SIG-M5 (cell line): ENCODE data around the gene R3HDML.
"Not testable (repeated sequence)": the region's sequence is repeated elsewhere in the genome, so short reads cannot be mapped to it uniquely, and the experiment has no call there.

Source experiments
- DNase-seq: peaks from one replicate; lab custom pipeline; 2025; lab: John Stamatoyannopoulos, UW

The R3HDML gene

DNA sequence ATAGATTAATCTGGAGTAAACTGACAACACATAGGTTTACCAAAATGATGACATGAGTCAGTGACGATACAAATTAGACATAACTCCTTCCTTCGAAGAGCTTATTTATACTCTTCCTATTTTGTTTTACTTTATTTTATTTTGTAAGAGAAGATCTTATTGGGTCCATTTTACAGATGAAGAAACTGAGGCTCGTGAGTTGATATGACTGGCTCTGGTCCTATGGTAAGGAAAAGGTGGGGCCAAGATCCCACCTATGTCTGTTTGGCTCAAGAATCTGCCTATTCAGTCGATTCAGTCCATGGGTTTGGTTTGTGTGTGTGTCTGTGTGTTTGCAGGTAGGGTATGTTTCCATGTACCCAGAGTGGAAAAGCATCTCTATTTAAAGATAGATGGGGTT, 8.4 kb upstream of the R3HDML start:
- no peak for DNase-seq

- no peak for DNase-seq
These were observed 5.6 kb upstream of the R3HDML start for GRCh38 chr20:44331201-44331600.

DNA sequence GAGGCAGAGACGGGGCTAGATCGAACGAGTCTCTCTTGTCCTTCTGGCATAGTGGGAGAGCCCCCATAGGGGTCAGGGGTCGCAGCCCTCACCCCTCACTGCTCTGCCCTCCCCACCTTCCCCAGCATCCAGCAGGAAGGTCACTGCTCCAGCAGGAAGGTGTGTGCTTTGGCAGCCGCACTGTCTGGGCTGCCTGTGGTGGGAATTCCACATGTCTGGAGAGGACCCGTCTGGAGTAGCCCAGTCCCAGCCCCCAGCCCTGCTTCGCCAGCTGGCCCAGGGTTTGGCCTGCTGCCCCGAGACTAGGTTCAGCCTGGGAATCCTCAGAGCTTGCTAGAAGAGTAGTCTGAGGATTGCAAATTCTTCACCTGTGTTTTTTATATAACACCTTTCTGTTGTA, 2.5 kb upstream of the R3HDML start:
- no peak for DNase-seq

DNA sequence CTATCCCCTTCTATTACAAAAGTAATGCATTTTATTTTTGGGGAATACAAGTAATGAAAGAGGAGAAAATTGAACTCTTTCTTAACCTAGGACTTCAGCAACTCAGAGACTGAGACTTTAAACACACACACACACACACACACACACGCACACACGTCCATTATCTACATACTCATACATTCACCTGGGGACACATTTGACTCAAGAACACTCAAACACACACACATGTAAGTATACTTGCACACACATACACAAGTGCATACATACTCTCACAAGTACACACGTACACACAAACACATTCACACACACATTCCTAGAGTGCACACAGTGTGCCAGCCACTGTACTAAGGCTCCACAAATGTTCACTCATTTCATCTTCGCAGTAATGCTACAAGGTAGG, 2.1 kb upstream of the R3HDML start:
- DNase-seq = no peak

- no peak for DNase-seq
These were observed 1.2 kb upstream of the R3HDML start for GRCh38 chr20:44335675-44336074.

GRCh38 chr20:44336086-44336485, 757 bp upstream of the R3HDML start:
- no peak for DNase-seq

- DNase-seq = no peak
These were observed 5.4 kb downstream of the R3HDML start for GRCh38 chr20:44342248-44342647.

- DNase-seq = no peak
These were observed 6.4 kb downstream of the R3HDML start for GRCh38 chr20:44343162-44343675.

DNA sequence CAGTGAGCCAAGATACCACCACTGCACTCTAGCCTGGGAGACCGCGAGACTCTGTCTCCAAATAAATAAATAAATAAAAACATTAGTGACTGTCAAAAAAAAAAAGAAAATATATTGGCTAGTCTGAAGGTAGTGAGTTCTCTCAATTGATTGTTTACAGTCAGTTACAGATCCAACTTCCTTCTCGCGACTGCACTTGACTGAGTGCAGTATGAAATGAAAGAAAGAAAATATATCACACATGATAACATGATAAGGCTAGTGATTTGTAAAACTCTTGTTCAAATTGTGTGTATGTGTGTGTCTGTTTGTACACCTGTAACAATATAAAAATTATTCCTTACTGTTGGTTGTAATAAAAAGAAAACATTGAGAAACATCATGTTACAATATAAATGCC, 7.9 kb downstream of the R3HDML start:
- DNase-seq = no peak

- no peak for DNase-seq
These were observed 8.3 kb downstream of the R3HDML start for GRCh38 chr20:44345147-44345546.

DNA sequence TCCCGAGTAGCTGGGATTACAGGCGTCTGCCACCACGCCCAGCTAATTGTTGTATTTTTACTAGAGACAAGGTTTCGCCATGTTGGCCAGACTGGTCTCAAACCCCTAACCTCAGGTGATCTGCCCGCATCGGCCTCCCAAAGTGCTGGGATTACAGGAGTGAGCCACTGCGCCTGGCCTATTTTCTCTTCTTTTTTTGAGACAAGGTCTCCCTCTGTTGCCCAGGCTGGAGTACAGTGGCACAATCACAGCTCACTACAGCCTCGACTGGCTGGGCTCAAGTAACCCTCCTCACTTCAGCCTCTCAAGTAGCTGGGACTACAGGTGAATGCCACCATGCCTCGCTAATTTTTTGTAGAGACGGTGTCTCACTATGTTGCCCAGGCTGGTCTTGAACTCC, 9.1 kb downstream of the R3HDML start:
- DNase-seq = not testable (repeated sequence)

- DNase-seq = no peak
These were observed 11.4 kb downstream of the R3HDML start for GRCh38 chr20:44348168-44348659.

GRCh38 chr20:44349349-44349748, 12.5 kb downstream of the R3HDML start:
- no peak for DNase-seq

- no peak for DNase-seq
These were observed 13.7 kb downstream of the R3HDML start for GRCh38 chr20:44350567-44350966.

- no peak for DNase-seq
These were observed 18.2 kb downstream of the R3HDML start for GRCh38 chr20:44354979-44355497.

DNA sequence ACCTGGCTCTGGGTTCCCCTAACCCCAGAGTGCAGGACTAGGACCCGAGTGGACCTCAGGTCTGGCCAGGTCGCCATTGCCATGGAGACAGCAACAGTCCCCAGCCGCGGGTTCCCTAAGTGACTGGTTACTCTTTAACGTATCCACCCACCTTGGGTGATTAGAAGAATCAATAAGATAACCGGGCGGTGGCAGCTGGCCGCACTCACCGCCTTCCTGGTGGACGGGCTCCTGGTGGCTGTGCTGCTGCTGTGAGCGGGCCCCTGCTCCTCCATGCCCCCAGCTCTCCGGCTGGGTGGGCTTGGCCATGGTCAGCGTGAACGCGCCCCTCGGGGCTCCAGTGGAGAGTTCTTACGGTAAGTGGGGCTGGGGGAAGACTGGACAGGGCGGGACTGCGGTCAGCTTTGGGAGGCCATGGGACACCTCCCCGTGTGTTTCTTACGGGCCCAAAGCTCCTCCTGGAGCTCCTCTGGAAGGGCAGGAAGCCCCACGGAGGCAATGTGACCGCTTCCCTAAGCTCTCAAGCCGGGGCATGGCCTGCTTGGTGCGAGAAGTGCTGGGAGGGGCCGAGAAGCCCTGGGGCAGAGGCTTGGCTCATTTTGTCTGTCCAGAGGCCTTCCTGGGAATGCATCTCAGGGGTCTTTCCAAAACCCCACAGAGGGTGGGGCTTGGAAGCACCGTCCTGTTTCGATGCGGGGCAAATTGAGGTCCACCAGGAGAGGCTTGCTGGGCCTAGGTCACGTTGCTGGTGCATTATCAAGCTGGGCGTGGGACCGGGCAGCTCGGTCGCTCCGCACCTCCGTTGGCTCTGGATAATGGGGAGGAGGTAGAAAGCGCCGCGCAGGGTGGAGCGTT, 18.9 kb downstream of the R3HDML start, which contains the start of gene HNF4A:
Gene HNF4A (plus strand): TSS at position 202 of the 855 bp plus-strand sequence. CDS start 106 bp downstream, at position 308.
- DNase-seq = no peak

DNA sequence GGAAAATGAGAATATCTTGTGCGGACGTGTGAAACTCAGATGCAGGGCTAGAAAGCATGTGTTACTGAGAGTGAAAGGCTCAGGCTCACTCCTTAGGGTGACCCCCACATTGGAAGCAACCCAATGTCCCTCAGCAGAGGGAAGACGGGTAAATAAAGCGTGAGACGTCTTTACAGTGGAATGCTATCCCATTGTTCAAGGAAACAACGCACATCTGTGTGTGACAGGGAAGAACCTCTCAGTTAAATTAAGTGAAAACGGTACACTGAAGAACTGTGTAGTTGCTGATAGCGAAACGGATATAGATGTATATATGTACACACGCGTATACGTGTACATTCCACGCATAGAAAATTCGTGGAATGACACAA, 19.5 kb downstream of the R3HDML start:
- DNase-seq = no peak

DNA sequence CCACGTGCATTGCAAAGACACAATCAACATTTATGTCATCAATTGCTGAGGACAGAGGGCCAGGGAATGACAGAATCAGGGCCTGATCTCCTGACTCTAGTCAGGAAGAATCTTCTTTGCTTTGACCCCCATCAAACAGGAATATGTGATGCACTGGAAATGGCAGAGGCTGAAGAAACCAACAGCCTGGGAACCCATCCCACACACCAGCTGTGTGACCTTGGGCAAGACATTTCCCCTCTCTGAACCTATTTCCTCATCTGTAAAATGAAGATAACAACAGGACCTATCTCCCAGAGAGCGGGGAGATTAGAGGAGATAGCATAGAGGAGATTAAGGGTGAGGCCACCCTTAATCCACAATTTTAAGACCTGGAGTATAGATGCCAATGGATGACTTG, 20.2 kb downstream of the R3HDML start:
- DNase-seq = no peak

DNA sequence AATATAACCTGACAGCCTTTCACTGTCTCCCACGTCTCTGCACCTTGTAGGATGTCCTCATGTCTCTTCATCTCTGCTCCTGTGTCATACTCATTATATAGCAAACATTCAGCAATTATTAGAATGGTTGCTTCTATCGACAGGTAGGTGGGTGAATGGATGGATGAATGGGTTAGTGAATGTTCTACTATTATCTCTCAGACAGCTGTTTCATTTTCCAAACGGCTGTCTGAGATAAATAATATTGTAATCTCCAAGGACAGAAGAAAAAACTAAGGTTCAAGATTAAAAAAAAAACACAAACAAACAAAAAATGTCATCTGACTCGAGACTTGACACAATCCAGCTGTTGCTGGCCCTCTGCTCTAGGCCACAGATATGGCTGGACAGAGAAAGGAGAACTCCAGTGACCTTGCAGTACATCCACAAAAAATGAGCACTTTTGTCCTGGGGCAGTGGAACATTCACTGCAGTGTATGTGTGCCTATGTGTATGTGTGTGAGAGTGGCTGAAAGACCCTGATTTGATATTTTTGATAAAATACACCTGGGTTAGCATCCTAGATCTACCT, 20.8 kb downstream of the R3HDML start:
- no peak for DNase-seq

DNA sequence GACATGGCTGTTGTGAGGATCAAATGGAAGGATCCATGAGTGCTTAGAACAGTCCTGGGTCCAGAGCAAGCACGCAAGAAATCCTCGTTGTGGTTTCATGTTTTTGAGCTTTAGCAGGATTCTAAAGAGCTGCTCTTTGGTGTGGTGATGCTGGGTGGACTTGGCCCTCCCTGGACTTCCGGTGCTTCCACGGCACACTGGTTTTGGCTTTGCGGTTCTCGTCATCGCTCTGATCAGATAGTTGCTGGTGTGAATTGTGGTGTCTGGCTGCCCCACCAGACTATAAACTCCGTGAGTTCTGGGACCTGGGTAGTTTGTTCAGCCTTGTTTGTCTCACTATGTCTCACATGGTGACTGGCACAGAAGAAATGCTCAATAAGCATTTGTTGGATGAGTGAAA, 21.9 kb downstream of the R3HDML start:
- no peak for DNase-seq

GRCh38 chr20:44360221-44360620, 23.4 kb downstream of the R3HDML start:
- no peak for DNase-seq

- DNase-seq = no peak
These were observed 24.2 kb downstream of the R3HDML start for GRCh38 chr20:44361021-44361420.

DNA sequence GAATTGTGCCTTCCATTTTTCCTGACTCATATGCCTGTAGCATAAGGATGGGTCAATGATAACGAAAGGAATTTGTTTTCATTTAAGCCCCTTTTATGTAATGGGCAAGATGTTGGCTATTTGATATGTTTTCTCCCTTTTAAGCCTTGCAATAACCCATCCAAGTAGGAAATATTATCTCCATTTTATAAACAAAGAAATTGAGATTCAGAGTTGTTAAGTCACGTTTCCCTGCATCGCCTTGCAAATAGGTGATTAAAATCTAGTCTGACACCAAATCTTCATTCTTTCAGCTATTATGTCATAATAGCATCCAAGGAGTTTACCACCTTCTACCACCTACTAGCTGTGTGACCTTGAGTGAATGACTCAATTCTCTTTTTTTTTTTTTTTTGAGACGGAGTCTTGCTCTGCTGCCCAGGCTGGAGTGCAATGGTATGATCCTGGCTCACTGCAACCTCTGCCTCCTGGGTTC, 25.7 kb downstream of the R3HDML start:
- no peak for DNase-seq
